ENCODE data around the gene PIK3R6.

DNA sequence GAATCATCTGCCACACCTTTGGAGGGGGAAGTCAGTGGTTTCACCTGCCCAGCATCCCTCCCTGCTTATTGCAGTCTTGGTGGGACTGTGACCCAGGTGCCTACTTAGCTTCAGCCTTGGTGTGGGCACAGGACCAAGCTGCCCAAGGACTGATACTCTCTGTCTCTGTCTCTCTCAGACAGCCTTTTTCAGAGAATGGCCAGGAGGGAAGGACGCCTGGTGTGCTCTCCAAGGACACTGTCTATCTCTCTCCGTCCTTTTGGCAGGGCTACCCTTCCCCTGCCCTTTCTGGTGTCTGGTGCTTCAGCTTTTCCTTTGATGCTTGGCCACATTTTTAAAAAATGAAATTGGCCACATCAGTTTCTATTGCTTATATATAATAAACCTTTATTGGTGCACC, 19.6 kb downstream of the PIK3R6 start:
- TF ChIP-seq POLR2A (IDR thresholded peaks at IDR 0.05), result no peak
- TF ChIP-seq, protein P1, sequence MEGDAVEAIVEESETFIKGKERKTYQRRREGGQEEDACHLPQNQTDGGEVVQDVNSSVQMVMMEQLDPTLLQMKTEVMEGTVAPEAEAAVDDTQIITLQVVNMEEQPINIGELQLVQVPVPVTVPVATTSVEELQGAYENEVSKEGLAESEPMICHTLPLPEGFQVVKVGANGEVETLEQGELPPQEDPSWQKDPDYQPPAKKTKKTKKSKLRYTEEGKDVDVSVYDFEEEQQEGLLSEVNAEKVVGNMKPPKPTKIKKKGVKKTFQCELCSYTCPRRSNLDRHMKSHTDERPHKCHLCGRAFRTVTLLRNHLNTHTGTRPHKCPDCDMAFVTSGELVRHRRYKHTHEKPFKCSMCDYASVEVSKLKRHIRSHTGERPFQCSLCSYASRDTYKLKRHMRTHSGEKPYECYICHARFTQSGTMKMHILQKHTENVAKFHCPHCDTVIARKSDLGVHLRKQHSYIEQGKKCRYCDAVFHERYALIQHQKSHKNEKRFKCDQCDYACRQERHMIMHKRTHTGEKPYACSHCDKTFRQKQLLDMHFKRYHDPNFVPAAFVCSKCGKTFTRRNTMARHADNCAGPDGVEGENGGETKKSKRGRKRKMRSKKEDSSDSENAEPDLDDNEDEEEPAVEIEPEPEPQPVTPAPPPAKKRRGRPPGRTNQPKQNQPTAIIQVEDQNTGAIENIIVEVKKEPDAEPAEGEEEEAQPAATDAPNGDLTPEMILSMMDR (IDR thresholded peaks at IDR 0.05), result no peak
